Measurements from ENCODE around the gene PHACTR1.
A peak's percentile ranks its signal among the peaks of the same experiment; 100 is the strongest.

Gene PHACTR1

GRCh38 chr6:12899046-12899833, 182.7 kb downstream of the PHACTR1 start:
- DNase-seq (ENCODE audit: low read depth): no peak
- no peak for TF ChIP-seq CTCF (IDR thresholded peaks at IDR 0.05; ENCODE audit: insufficient read depth, low read depth, low read length, missing control alignments)
- no peak overlapping the region for H3K4me3 ChIP-seq (ENCODE audit: low read depth, low read length)

DNA sequence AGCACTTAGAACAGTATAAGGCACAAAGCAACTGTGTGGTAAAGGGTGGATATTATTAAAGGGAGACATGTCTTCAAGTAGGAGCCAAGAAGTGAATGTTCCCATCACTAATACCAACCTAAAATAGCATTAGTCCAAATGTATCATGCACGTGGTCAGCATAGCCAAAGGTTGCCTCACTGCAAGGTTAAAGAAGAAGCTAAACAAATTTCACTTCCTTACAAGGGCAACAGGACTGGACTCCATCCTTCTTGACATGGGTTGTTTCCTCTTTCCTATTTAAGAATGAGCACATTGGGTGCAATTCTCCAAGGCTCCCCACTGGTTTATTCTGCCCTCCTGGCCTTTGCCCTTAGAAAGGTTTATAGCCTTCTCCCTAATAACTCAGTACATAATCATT, 186.7 kb downstream of the PHACTR1 start:
- H3K4me3 ChIP-seq (ENCODE audit: low read depth, low read length): no peak overlapping the region
- DNase-seq (ENCODE audit: low read depth): no peak
- no peak for TF ChIP-seq CTCF (IDR thresholded peaks at IDR 0.05; ENCODE audit: insufficient read depth, low read depth, low read length, missing control alignments)

DNA sequence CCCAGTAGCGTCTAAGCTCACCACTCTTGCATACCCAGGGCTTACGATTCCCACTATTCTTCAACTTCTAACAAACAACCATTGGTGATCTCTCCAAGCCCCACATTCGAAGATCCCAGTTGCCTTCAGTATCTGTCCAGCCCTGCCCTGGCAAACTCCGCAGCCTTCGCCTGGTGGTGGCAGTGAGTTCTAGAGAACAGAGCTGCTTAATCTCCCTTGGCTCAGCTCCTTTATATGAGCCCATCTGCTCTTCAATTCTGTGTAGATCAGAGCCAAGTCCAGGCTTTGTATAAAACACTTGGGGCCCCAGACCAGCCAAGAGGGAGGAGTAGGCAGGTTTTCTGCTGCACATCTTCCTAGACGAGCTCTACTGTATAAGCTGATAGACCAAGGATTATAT, 193.3 kb downstream of the PHACTR1 start:
- no peak overlapping the region for H3K4me3 ChIP-seq (ENCODE audit: low read depth, low read length)
- no peak for TF ChIP-seq CTCF (IDR thresholded peaks at IDR 0.05; ENCODE audit: insufficient read depth, low read depth, low read length, missing control alignments)
- no peak for DNase-seq (ENCODE audit: low read depth)

DNA sequence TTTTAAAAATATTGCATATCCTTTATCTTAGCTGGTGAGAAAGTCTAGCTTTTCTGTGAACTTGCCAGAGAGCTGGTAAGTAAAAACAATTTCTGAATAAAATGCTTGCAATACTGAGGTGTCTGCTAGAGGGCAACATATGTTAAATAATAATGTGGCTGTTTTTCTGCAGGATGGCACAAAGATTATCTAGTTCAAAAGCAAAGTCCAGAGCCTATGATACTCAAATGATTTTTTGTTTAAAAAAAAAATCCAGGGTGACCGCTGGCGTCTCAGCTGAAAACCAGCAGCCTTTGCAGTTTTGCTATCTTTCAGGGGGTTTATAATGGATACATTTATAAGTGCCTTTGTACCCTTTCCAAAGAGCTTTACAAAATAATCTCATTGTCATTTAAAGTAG, 194.9 kb downstream of the PHACTR1 start:
- H3K4me3 ChIP-seq (ENCODE audit: low read depth, low read length): no peak overlapping the region
- peak; percentile 15 for DNase-seq (ENCODE audit: low read depth)
- TF ChIP-seq CTCF (IDR thresholded peaks at IDR 0.05; ENCODE audit: insufficient read depth, low read depth, low read length, missing control alignments): peak; percentile 31

DNA sequence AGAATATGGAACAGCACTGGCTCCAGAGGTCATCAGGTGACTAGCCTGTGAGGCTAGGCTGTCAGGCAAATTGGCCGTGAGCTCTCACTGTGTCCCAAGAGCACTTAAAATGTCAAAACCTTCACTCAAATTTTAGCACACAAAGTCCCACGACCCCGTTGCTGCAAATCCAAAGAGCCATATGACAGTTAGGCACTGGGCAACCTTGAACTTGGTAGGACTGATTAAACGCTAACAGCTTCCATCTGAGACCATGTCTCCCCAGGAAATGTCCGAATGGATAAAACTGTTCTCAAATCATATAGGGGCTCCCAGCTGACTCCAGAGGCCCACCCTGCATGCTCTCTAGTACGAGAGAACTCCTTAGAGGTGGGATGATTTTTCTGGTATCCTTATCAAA, 196.6 kb downstream of the PHACTR1 start:
- TF ChIP-seq CTCF (IDR thresholded peaks at IDR 0.05; ENCODE audit: insufficient read depth, low read depth, low read length, missing control alignments): no peak
- DNase-seq (ENCODE audit: low read depth): no peak
- no peak overlapping the region for H3K4me3 ChIP-seq (ENCODE audit: low read depth, low read length)

DNA sequence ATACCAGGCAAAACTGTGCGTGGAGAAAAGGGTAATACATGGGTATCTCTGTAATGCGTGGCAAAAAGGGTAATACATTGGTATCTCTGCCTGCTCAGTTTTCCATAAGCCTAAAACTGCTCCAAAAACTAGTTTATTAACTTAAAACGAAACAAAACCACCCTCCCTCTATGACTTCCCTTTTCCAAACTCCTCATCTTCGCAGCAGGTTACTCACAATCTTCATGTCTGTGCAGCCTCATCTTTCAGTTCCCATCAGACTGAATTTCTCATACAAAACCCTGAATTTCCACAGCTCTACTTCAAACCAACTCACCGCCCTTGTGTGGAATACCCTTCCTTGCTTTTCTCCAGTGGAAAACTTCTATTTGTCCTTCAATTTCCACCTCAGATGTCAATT, 199.4 kb downstream of the PHACTR1 start:
- no peak overlapping the region for H3K4me3 ChIP-seq (ENCODE audit: low read depth, low read length)
- no peak for DNase-seq (ENCODE audit: low read depth)
- no peak for TF ChIP-seq CTCF (IDR thresholded peaks at IDR 0.05; ENCODE audit: insufficient read depth, low read depth, low read length, missing control alignments)

Measured in GM12865 (cell line).